ENCODE results near the gene REEP6.
A peak's percentile ranks its signal among the peaks of the same experiment; 100 is the strongest.

The REEP6 gene

DNA sequence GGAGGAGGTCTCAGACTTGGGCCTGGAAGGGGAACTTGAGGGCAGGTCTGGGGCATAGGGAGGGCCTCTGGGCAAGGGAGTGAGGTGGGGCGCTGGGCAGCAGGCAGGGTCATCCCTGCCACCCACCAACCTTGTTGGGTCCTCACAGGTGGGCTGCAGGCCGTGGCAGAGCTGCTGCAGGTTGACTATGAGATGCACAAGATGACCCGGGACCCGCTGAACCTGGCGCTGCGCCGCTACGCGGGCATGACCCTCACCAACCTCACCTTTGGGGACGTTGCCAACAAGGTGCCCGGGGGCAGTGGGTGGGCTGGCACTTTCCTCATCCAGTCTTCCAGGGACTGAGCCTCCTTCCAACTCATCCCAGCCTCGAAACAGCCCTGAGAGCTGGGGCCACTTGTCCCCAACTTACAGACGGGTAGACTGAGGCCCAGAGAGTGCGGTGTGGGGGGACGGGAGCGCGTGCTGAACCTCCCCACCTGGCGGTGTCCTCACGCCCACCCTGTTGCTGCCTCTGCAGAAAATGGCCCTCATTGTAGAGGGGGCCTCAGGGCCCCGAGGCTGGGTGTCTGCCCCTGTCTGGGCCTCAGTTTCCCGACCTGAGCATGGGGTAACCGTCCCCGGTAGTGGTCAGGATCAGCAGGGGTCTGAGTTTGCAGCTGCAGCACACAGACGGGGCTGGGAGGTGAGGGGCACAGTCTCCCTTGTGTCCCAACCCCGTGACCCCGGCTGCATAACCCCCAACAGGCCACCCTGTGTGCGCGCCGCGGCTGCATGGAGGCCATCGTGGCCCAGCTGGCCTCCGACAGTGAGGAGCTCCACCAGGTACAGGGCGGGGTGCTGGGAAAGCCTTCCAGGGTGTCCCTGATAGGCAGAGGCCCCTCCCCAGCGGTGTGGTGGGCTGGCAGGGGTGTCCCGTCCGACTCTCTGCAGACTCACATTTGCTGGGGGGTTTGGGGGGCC, 30.7 kb upstream of the REEP6 start:
- Histone ChIP-seq H3K4me2 (ENCODE audit: low read length, poor library complexity, severe bottlenecking) (no peak overlapping the region), H3K4me1 (ENCODE audit: control insufficient read depth, insufficient read depth, low read depth, low read length) (peaks cover 8% of the 10 kb centered on the region), H2BK12ac (ENCODE audit: low read length in 2 of 2) (no peak overlapping the region), H3K9ac (ENCODE audit: low read length) (no peak overlapping the region), H3K36me3 (ENCODE audit: control insufficient read depth in 1 of 2, insufficient read depth in 2 of 2, low read depth in 1 of 2, low read length in 2 of 2) (peaks cover 0 to 23% of the 10 kb centered on the region in 2 experiments), H3K4ac (ENCODE audit: low read depth in 1 of 2, low read length in 2 of 2) (no peak overlapping the region), H3K14ac (ENCODE audit: low read length in 2 of 2) (no peak overlapping the region), H3K27me3 (ENCODE audit: control insufficient read depth in 1 of 2, insufficient read depth in 1 of 2, low read length in 2 of 2) (peaks cover 25 to 38% of the 10 kb centered on the region in 2 experiments), H3K4me3 (ENCODE audit: insufficient read depth in 1 of 2, low read depth in 1 of 2, low read length in 2 of 2) (no peak overlapping the region), H2AK5ac (ENCODE audit: low read length, severe bottlenecking) (no peak overlapping the region), H3K23ac (ENCODE audit: low read length in 2 of 2) (no peak overlapping the region), H2BK15ac (ENCODE audit: low read depth, poor library complexity, severe bottlenecking) (no peak overlapping the region), H3K79me1 (replicated peaks; ENCODE audit: low read length, poor library complexity, severe bottlenecking) (peaks cover 2% of the 10 kb centered on the region), H4K91ac (ENCODE audit: low read length) (no peak overlapping the region), H4K8ac (ENCODE audit: low read length) (no peak overlapping the region), H2BK5ac (ENCODE audit: low read depth, low read length, poor library complexity, severe bottlenecking) (no peak overlapping the region), H3K27ac (ENCODE audit: low read length, poor library complexity, severe bottlenecking) (no peak overlapping the region), H3K18ac (ENCODE audit: low read depth in 1 of 2, low read length in 2 of 2) (no peak overlapping the region), H2AFZ (ENCODE audit: low read depth, low read length) (no peak overlapping the region), H3K9me3 (ENCODE audit: control insufficient read depth, low read length) (no peaks in the 10 kb centered on the region), H2BK120ac (ENCODE audit: low read depth, low read length) (no peak overlapping the region)
- no peak for DNase-seq
- 90% methylated on average over 36 of the region's 36 CpGs for WGBS

DNA sequence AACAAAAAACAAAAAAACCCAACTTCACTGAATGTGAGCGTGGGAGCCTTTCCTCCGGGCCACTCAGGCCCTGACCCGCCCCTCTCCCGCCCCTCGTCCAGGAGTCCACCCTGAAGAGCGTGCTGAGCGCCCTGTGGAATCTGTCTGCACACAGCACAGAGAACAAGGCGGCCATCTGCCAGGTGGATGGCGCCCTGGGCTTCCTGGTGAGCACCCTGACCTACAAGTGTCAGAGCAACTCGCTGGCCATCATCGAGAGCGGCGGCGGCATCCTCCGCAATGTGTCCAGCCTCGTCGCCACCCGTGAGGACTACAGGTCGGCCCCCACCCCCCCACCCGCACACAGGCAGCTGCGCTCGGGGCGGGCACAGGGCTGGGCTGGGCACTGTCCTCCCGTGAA, 29.1 kb upstream of the REEP6 start:
- peaks cover 8% of the 10 kb centered on the region for H3K79me1 ChIP-seq (replicated peaks; ENCODE audit: low read length, poor library complexity, severe bottlenecking)
- no peak overlapping the region for H3K4me3 ChIP-seq (ENCODE audit: insufficient read depth in 1 of 2, low read depth in 1 of 2, low read length in 2 of 2)
- no peak overlapping the region for H2BK12ac ChIP-seq (ENCODE audit: low read length in 2 of 2)
- no peaks in the 10 kb centered on the region for H3K9me3 ChIP-seq (ENCODE audit: control insufficient read depth, low read length)
- no peak overlapping the region for H3K9ac ChIP-seq (ENCODE audit: low read length)
- no peak overlapping the region for H2AFZ ChIP-seq (ENCODE audit: low read depth, low read length)
- no peak overlapping the region for H2BK5ac ChIP-seq (ENCODE audit: low read depth, low read length, poor library complexity, severe bottlenecking)
- no peak overlapping the region for H4K8ac ChIP-seq (ENCODE audit: low read length)
- no peak overlapping the region for H3K4ac ChIP-seq (ENCODE audit: low read depth in 1 of 2, low read length in 2 of 2)
- H3K14ac ChIP-seq (ENCODE audit: low read length in 2 of 2) = no peak overlapping the region
- H3K18ac ChIP-seq (ENCODE audit: low read depth in 1 of 2, low read length in 2 of 2) = no peak overlapping the region
- no peak overlapping the region for H4K91ac ChIP-seq (ENCODE audit: low read length)
- no peak overlapping the region for H2BK15ac ChIP-seq (ENCODE audit: low read depth, poor library complexity, severe bottlenecking)
- WGBS = 91% methylated on average over 24 of the region's 24 CpGs
- peaks cover 0 to 35% of the 10 kb centered on the region in 2 experiments for H3K36me3 ChIP-seq (ENCODE audit: control insufficient read depth in 1 of 2, insufficient read depth in 2 of 2, low read depth in 1 of 2, low read length in 2 of 2)
- peaks cover 22 to 38% of the 10 kb centered on the region in 2 experiments for H3K27me3 ChIP-seq (ENCODE audit: control insufficient read depth in 1 of 2, insufficient read depth in 1 of 2, low read length in 2 of 2)
- no peak overlapping the region for H3K27ac ChIP-seq (ENCODE audit: low read length, poor library complexity, severe bottlenecking)
- H3K4me2 ChIP-seq (ENCODE audit: low read length, poor library complexity, severe bottlenecking) = no peak overlapping the region
- H3K23ac ChIP-seq (ENCODE audit: low read length in 2 of 2) = no peak overlapping the region
- no peak overlapping the region for H2BK120ac ChIP-seq (ENCODE audit: low read depth, low read length)
- no peak for DNase-seq
- H2AK5ac ChIP-seq (ENCODE audit: low read length, severe bottlenecking) = no peak overlapping the region
- H3K4me1 ChIP-seq (ENCODE audit: control insufficient read depth, insufficient read depth, low read depth, low read length) = peaks cover 17% of the 10 kb centered on the region

DNA sequence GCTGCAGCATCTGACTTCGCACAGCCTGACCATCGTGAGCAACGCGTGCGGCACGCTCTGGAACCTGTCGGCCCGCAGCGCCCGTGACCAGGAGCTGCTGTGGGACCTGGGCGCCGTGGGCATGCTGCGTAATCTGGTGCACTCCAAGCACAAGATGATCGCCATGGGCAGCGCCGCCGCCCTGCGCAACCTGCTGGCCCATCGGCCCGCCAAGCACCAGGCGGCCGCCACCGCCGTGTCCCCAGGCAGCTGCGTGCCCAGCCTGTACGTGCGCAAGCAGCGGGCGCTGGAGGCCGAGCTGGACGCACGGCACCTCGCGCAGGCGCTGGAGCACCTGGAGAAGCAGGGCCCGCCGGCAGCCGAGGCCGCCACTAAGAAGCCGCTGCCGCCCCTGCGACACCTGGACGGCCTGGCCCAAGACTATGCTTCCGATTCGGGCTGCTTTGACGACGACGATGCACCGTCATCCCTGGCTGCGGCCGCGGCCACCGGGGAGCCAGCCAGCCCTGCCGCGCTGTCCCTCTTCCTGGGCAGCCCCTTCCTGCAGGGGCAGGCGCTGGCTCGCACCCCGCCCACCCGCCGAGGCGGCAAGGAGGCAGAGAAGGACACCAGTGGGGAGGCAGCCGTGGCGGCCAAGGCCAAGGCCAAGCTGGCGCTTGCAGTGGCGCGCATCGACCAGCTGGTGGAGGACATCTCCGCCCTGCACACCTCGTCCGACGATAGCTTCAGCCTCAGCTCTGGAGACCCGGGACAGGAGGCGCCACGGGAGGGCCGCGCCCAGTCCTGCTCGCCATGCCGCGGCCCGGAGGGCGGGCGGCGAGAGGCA, 25.6 kb upstream of the REEP6 start:
- H3K4me2 ChIP-seq (ENCODE audit: low read length, poor library complexity, severe bottlenecking) = peak overlapping the region; percentile 31
- whole genome bisulfite sequencing = 31% methylated on average over 83 of the region's 83 CpGs

DNA sequence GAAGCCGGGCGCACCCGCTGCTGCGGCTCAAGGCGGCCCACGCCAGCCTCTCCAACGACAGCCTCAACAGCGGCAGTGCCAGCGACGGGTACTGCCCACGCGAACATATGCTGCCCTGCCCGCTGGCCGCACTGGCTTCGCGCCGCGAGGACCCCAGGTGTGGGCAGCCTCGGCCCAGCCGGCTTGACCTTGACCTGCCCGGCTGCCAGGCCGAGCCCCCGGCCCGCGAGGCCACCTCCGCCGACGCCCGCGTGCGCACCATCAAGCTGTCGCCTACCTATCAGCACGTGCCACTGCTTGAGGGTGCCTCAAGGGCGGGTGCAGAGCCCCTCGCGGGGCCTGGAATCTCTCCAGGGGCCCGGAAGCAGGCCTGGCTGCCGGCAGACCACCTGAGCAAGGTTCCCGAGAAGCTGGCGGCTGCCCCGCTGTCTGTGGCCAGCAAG, 24.9 kb upstream of the REEP6 start:
- no peak overlapping the region for H2BK15ac ChIP-seq (ENCODE audit: low read depth, poor library complexity, severe bottlenecking)
- H3K14ac ChIP-seq (ENCODE audit: low read length in 2 of 2) = no peak overlapping the region
- no peak overlapping the region for H3K4me3 ChIP-seq (ENCODE audit: insufficient read depth in 1 of 2, low read depth in 1 of 2, low read length in 2 of 2)
- no peak overlapping the region for H2AFZ ChIP-seq (ENCODE audit: low read depth, low read length)
- 61% methylated on average over 41 of the region's 41 CpGs for WGBS
- no peak overlapping the region for H3K18ac ChIP-seq (ENCODE audit: low read depth in 1 of 2, low read length in 2 of 2)
- H4K91ac ChIP-seq (ENCODE audit: low read length) = peak overlapping the region; percentile 27
- H2AK5ac ChIP-seq (ENCODE audit: low read length, severe bottlenecking) = no peak overlapping the region
- no peak overlapping the region for H3K4ac ChIP-seq (ENCODE audit: low read depth in 1 of 2, low read length in 2 of 2)
- H3K9me3 ChIP-seq (ENCODE audit: control insufficient read depth, low read length) = no peaks in the 10 kb centered on the region
- H2BK5ac ChIP-seq (ENCODE audit: low read depth, low read length, poor library complexity, severe bottlenecking) = no peak overlapping the region
- no peak overlapping the region for H3K23ac ChIP-seq (ENCODE audit: low read length in 2 of 2)
- H3K27me3 ChIP-seq (ENCODE audit: control insufficient read depth in 1 of 2, insufficient read depth in 1 of 2, low read length in 2 of 2) = peaks cover 20 to 48% of the 10 kb centered on the region in 2 experiments
- peaks cover 11% of the 10 kb centered on the region for H3K79me1 ChIP-seq (replicated peaks; ENCODE audit: low read length, poor library complexity, severe bottlenecking)
- peaks cover 55% of the 10 kb centered on the region for H3K4me1 ChIP-seq (ENCODE audit: control insufficient read depth, insufficient read depth, low read depth, low read length)
- peaks cover 0 to 20% of the 10 kb centered on the region in 2 experiments for H3K36me3 ChIP-seq (ENCODE audit: control insufficient read depth in 1 of 2, insufficient read depth in 2 of 2, low read depth in 1 of 2, low read length in 2 of 2)
- H4K8ac ChIP-seq (ENCODE audit: low read length) = peak overlapping the region; percentile 13
- no peak overlapping the region for H3K27ac ChIP-seq (ENCODE audit: low read length, poor library complexity, severe bottlenecking)
- no peak overlapping the region for H3K9ac ChIP-seq (ENCODE audit: low read length)
- no peak overlapping the region for H2BK12ac ChIP-seq (ENCODE audit: low read length in 2 of 2)
- DNase-seq = no peak
- no peak overlapping the region for H2BK120ac ChIP-seq (ENCODE audit: low read depth, low read length)
- no peak overlapping the region for H3K4me2 ChIP-seq (ENCODE audit: low read length, poor library complexity, severe bottlenecking)

More for the DNA sequence above, 25.6 kb upstream of the REEP6 start:
- Histone ChIP-seq H3K23ac (ENCODE audit: low read length in 2 of 2) (no peak overlapping the region), H2AFZ (ENCODE audit: low read depth, low read length) (no peak overlapping the region), H2BK5ac (ENCODE audit: low read depth, low read length, poor library complexity, severe bottlenecking) (no peak overlapping the region), H3K9ac (ENCODE audit: low read length) (no peak overlapping the region), H3K9me3 (ENCODE audit: control insufficient read depth, low read length) (no peaks in the 10 kb centered on the region), H3K4me1 (ENCODE audit: control insufficient read depth, insufficient read depth, low read depth, low read length) (peaks cover 49% of the 10 kb centered on the region), H2BK15ac (ENCODE audit: low read depth, poor library complexity, severe bottlenecking) (no peak overlapping the region), H3K18ac (ENCODE audit: low read depth in 1 of 2, low read length in 2 of 2) (no peak overlapping the region), H2BK12ac (ENCODE audit: low read length in 2 of 2) (no peak overlapping the region), H3K4ac (ENCODE audit: low read depth in 1 of 2, low read length in 2 of 2) (no peak overlapping the region), H3K79me1 (replicated peaks; ENCODE audit: low read length, poor library complexity, severe bottlenecking) (peaks cover 11% of the 10 kb centered on the region), H3K14ac (ENCODE audit: low read length in 2 of 2) (no peak overlapping the region), H4K8ac (ENCODE audit: low read length) (no peak overlapping the region), H2AK5ac (ENCODE audit: low read length, severe bottlenecking) (no peak overlapping the region), H2BK120ac (ENCODE audit: low read depth, low read length) (no peak overlapping the region), H3K27me3 (ENCODE audit: control insufficient read depth in 1 of 2, insufficient read depth in 1 of 2, low read length in 2 of 2) (peaks cover 14 to 42% of the 10 kb centered on the region in 2 experiments), H4K91ac (ENCODE audit: low read length) (peak overlapping the region; percentile 68), H3K27ac (ENCODE audit: low read length, poor library complexity, severe bottlenecking) (no peak overlapping the region), H3K36me3 (ENCODE audit: control insufficient read depth in 1 of 2, insufficient read depth in 2 of 2, low read depth in 1 of 2, low read length in 2 of 2) (peaks cover 0 to 27% of the 10 kb centered on the region in 2 experiments), H3K4me3 (ENCODE audit: insufficient read depth in 1 of 2, low read depth in 1 of 2, low read length in 2 of 2) (peak overlapping the region in 1 of 2 experiments; percentile 40)
- DNase-seq = peak; percentile 63
